Stimulated activated CD4-positive, alpha-beta T cell treated with anti-CD3 and anti-CD28 coated beads, Interleukin-4, amount 100 ng/mL, for 1 hour (primary cell): ENCODE data around the gene H3-3A.

ENCODE experiments used
- DNase-seq: peaks from one replicate; pipeline ENCODE4 v3.0.0-alpha.2; 2020

Gene H3-3A

DNA sequence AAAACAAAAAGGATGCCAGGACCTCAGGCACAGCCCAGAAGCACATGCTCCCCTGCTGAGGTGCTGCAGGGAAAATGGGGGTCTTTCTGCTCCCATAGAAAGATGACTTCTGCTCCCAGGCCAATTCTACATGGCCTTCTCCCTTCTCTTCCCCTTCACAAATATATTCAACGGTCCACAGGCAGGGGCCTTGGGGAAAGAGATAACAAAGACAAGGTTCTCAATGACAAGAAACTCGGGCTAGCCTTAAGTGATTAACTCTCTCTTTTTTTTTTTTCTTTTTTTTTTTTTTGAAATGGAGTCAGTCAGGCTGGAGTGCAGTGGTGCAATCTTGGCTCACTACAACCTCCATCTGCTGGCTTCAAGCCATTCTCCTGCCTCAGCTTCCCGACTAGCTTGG is 54.2 kb downstream of the H3-3A start:
- DNase-seq, result no peak

DNA sequence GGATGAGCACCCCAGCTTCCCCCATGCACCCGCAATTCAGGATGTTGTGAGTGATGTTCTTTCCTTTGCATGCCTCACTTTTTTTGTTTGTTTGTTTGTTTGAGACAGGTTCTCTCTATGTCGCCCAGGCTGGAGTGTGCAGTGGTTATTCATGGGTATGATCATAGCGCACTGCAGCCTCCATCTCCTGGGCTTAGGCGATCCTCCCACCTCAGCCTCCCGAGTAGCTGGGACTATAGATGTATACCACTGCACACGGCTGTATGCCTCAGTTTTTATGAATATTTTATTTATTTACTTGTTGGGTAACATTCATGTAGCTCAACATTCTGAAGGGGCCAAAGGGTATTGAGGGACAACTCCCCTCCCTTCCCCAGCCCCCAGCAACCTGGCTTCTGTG is 54.8 kb downstream of the H3-3A start:
- no peak for DNase-seq

DNA sequence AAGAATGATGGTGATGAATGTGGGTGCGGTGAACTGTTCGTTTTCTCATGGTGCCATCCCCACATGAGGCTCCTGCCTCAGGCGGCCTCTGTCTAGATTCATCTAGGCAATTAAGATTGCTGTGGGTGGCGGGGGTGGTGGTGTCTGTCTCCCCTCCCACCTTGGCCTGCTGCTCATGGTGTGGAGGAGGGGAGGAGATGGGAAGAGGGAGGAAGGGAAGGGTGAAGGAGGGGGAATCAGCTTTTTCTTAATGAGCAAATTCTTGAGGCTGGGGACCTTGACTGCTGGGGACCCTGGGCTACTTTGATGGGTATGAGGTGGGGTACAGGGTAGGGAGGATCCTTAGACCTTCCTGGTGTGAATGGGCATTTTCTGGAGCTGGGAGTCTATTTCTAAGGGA is 55.8 kb downstream of the H3-3A start:
- DNase-seq, result no peak

- no peak for DNase-seq
Observed at GRCh38 chr1:226119169-226119568, 56.7 kb downstream of the H3-3A start.

DNA sequence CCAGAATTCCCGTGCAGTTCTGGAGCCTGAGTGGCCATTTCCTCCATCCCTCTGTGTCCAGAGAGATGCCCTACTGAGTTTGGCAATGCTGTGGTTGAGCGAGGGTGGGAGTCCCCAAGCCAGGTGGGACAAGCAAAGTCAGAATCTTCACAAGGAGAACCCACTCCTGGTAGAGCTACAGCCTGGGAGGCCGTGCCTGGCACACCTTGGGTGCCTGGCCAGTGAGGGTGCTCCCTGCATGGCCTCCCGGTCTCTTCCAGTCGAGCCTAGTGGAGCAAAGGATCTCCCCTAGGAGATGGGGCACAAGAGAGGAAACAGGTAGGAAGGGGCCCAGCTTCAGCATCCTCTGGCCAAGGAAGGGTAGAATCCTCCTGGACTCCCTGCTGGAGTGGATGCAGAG is 57.9 kb downstream of the H3-3A start:
- no peak for DNase-seq

DNA sequence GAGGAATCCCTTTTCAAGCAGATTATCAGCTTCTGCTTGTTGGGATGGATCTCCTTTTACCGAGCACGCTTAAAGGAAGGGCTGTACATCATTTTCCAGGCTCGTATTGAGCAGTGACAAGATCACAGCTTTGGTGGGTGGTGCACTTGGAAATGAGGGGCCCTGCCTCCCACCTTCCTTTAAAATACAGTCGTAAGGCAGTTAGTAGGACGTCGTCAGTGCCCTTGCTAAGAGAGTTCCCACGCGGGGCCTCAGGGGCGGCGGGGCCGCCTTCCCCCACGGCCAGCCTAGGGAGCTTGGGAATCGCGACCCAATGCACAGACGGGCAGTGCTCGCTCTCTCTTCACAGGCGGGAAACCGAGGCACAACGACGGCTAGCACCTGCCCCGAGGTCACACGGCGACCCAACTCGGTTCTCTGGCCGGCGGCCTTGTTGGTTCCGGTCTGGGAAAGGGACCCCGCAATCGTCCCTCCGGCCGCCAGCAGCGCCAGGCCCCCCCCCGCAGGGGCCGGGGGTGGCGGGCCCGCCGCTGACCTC is 58.6 kb downstream of the H3-3A start:
- no peak for DNase-seq
